NCI-H2196 treated with DMSO at 0.1 percent for 48 hours (cell line): ENCODE results near the gene RAPH1.

Source experiments
- DNase-seq: peaks from one replicate; lab custom pipeline; 2025; ENCODE audit not compliant: unreplicated experiment; lab: John Stamatoyannopoulos, UW

RAPH1 gene

GRCh38 chr2:203492965-203493364 is 42.1 kb downstream of the RAPH1 start:
- DNase-seq, result no peak

GRCh38 chr2:203490391-203490790 is 44.7 kb downstream of the RAPH1 start:
- DNase-seq, result no peak

- no peak for DNase-seq
Observed at GRCh38 chr2:203489531-203489930, 45.6 kb downstream of the RAPH1 start.

GRCh38 chr2:203484266-203485112 is 50.6 kb downstream of the RAPH1 start:
- no peak for DNase-seq

DNA sequence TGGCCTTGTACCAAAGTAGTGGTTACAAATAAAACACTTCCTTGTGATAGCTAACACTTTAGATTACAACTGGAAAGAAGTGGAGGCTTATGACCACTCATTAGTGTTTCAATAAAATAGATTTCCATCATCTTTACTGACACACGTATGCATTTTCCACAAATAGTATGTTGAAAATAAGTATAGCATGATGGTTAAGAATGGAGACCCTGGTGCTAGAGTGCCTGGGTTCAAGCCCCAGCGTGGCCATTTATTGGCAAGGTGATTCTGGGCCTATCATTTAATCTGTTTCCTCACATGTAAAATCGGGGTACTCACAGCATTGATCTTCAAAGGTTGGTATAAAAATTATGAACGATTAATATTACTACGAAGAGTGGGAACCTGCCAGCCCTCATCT is 54.5 kb downstream of the RAPH1 start:
- no peak for DNase-seq

- no peak for DNase-seq
Observed at GRCh38 chr2:203476881-203477280, 58.2 kb downstream of the RAPH1 start.

DNA sequence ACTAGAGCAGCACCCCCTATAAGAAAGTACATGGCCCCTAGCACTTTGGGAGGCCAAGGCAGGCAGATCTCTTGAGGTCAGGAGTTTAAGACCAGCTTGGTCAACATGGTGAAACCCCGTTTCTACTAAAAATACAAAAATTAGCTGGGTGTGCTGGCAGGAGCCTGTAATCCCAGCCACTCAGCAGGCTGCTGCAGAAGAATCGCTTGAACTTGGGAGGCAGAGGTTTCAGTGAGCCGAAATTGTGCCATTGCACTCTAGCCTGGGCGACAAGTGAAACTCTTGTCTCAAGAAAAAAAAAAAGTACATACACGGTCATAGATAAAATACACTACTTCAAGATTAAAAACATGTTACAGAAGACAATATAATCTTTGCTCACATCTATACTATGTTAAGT is 63.8 kb downstream of the RAPH1 start:
- DNase-seq, result no peak

DNA sequence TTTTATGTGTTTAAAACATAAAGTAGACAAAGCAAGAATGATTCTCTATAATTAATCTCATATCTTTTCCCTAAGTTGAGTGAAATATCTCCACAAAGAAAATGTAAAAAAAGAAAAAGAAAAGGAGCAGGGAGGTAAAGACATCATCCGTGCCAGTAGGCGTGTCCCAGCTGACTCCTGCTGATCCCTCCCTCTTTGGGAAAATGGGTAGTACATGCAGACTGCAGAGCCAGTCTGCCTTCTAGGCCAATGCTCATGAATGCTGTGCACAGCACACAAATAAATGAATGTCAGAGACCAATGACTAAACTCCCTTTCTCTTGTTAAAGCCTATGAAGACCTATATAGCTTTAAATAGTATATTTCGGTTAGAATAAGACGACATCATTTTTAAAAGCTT is 64.7 kb downstream of the RAPH1 start:
- DNase-seq, result no peak

- DNase-seq, result no peak
Observed at GRCh38 chr2:203469546-203469945, 65.6 kb downstream of the RAPH1 start.

- DNase-seq, result no peak
Observed at GRCh38 chr2:203463266-203463678, 71.8 kb downstream of the RAPH1 start.

- DNase-seq, result no peak
Observed at GRCh38 chr2:203462308-203462707, 72.8 kb downstream of the RAPH1 start.

- DNase-seq, result no peak
Observed at GRCh38 chr2:203461746-203462145, 73.4 kb downstream of the RAPH1 start.

- DNase-seq, result no peak
Observed at GRCh38 chr2:203455209-203455608, 79.9 kb downstream of the RAPH1 start.

DNA sequence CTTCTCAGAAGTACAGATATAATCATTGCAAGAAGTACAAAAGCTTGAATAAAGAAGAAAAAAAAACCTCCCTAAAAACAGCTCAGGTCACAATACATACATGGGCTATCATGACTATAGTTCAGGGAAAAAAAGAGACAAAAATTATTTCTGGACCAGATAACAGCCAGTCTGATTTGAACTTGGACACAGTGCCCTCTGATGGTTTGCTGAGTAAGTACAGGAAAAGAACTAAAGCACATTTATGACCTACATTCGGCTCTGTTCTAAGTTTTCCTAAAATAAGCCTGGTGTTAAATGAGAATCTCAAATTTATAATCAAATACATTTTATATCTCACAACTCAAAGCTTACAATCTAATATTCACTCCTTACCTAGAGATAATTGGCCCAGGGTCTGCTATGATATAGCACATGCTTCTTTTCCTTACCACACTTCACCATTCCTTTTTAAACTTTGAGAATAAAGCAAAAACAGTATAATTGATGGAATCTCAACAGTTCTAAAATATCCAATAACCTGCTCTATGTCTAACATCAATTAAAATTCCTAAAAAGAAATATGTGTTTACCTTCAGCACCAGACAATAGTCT is 81.1 kb downstream of the RAPH1 start:
- DNase-seq, result peak; percentile 67

DNA sequence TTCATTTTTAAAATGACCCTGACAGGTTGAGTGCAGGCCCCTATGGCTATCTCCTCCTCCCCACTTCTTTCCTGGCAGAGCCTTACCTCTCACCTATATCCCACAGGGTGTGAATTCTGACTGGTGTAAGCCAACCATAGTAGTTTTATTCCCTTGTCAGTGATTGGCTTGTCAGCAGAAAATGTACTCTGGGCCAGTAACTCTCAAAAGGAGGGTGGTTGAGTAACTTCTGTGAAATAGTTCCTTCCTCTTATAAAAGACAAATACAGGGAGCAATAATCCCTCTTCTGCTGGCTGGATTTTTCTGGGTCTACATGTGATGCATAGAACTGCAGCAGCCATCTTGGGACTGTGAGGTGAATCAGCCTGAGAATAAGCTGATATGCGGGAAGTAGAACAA is 83.4 kb downstream of the RAPH1 start:
- DNase-seq, result no peak

- no peak for DNase-seq
Observed at GRCh38 chr2:203451011-203451410, 84.1 kb downstream of the RAPH1 start.

- DNase-seq, result no peak
Observed at GRCh38 chr2:203450561-203450960, 84.5 kb downstream of the RAPH1 start.

- DNase-seq, result no peak
Observed at GRCh38 chr2:203446780-203447179, 88.3 kb downstream of the RAPH1 start.

GRCh38 chr2:203446071-203446481 is 89.0 kb downstream of the RAPH1 start:
- no peak for DNase-seq

GRCh38 chr2:203444738-203445137 is 90.4 kb downstream of the RAPH1 start:
- no peak for DNase-seq

- DNase-seq, result no peak
Observed at GRCh38 chr2:203442463-203442862, 92.6 kb downstream of the RAPH1 start.

DNA sequence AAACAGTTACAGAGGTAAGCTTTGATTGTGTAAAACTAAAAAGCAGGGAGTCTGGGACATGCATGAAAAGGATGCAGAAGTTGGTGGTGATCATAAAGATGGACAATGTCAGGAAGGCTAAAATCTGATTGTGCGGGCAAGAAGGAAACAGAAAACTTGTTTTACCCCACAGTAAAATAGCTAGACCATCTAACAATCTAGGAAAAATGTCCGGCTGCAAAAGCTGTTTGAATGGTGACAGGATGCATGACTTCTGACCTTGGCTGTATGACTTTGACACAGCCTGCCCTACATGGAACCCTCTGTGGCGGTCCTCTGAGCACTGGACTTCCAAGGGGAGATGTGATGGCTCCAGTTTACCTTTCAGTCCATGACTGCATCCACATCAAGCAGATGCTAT is 93.6 kb downstream of the RAPH1 start:
- DNase-seq, result no peak

DNA sequence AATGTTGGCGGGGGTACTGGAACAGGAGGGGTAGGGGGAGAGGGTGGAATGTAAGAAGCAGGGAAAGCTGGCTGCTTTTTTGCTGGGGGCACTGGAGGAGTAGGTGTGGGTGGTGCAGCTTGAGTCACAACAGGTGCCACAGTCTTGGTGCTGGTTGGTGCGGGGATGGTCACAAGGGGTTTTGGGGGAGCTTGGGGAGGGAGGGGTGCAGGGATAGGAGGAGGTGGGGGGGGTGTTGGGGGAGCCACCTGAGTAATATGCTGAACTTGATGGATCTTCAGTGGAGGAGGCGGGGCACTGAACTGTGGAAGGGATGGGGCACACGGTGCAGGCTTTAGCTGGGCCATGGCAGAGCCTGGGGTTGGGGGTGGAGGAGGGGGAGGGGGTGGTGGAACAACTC is 94.4 kb downstream of the RAPH1 start:
- no peak for DNase-seq
